Stimulated activated CD8-positive, alpha-beta memory T cell treated with anti-CD3 and anti-CD28 coated beads, Interleukin-12 subunit alpha, Interleukin-12 subunit beta, amount 100 ng/mL, for 24 hours (primary cell): Measurements from ENCODE around the gene CACNB2.
"Not testable (repeated sequence)": the region's sequence is repeated elsewhere in the genome, so short reads cannot be mapped to it uniquely, and the experiment has no call there.

Experiments
- DNase-seq: peaks from one replicate; pipeline ENCODE4 v3.0.0-alpha.2; 2020; ENCODE audit errors: extremely low read depth

CACNB2 gene

DNA sequence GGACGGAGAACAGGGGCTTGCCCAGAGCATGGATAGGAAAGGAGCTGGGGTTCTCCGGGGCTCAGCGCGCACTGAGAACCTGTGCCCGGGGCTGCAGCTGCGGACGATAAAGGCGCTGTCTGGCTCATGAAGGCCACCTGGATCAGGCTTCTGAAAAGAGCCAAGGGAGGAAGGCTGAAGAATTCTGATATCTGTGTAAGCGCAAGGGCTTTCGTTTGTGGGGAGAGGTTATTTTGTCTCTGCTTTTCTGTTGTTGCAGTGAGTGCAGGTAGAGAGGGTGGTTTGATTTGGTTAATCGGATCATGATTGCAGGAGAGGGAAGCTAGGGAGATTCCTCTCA, 260.7 kb downstream of the CACNB2 start:
- no peak for DNase-seq

DNA sequence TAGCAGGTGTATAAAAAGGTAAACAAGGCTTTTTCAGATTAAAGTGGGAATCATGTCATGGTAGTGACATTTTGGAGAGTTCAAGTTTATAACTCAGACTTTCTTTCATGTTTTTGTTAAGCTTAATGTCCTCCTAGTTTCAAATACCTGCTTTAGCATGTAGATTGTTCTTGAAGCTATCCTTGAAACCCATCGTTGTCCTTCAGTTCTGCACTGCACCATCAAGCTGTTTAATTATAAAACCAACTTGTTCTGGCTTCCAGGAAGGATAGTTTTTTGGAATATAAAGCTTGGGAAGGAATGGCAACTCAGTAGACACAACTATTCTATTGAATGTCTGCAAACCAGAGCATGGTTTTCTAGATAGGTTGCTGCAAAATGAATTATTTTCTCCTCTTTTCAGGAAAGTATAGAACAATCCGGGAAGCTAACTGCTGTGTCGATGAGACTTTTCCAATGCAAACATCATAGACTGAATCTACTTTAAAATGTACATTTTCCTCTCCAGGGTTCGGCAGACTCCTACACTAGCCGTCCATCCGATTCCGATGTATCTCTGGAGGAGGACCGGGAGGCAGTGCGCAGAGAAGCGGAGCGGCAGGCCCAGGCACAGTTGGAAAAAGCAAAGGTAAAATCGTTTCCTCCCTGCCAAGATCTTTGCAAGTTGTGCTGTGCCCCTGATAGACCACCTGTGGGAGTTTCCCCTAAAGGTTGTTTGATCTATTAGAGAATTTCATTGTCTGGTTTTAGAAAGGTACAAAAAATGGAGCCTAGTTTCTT, 261.4 kb downstream of the CACNB2 start:
- DNase-seq: no peak

DNA sequence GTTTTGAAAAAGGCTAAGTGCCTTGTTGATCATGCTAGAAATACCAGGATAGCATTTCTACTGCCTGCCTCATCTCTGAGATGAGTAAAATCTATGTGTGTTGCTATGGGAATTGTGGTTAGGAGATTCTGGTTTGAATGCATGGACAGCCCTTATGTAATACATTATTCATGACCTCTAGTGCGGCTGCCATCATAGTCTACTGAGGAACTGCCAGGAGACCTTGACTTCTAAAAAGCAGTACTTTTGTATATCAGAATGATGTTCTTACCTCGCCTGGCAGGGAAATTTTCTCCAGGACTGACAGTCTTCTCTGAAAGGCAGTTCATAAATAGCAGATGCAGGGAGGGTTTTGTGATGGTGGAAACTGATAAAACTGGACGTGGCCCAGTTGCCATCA, 262.6 kb downstream of the CACNB2 start:
- DNase-seq: no peak

DNA sequence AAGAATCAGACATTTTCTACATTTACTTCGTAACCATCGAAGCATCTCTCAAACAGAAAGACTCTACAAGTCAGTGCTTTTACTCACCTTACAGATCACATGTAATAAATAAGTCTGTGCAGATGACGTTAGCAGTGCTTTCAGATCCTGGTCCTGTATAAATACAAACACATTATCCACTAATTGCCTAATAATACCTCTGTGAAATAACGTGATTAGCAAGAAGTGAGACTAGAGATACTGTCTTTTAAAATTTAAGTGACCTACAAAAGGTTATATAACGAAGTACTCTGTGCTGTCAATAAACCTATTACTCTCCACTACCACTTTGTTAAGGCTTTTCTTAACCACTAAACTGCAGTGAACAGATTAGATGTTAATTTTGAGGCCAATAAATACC, 264.3 kb downstream of the CACNB2 start:
- no peak for DNase-seq

DNA sequence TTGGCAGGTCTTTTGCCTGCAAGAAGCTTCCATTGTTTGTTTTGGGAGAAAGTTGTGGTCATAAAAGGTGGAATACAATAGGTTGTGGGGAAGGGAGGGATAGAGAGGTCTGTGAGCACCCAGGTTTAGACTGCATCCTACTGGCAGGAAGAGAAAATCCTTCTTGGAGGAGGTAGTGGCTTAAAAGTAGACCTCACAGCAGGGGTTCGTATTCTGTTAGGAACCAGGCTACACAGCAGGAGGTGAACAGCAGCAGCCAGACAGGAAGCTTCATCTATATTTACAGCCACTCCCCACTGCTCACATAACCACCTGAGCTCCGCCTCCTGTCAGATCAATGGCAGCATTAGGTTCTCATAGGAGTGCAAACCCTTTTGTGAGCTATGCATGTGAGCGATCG, 265.9 kb downstream of the CACNB2 start:
- no peak for DNase-seq

DNA sequence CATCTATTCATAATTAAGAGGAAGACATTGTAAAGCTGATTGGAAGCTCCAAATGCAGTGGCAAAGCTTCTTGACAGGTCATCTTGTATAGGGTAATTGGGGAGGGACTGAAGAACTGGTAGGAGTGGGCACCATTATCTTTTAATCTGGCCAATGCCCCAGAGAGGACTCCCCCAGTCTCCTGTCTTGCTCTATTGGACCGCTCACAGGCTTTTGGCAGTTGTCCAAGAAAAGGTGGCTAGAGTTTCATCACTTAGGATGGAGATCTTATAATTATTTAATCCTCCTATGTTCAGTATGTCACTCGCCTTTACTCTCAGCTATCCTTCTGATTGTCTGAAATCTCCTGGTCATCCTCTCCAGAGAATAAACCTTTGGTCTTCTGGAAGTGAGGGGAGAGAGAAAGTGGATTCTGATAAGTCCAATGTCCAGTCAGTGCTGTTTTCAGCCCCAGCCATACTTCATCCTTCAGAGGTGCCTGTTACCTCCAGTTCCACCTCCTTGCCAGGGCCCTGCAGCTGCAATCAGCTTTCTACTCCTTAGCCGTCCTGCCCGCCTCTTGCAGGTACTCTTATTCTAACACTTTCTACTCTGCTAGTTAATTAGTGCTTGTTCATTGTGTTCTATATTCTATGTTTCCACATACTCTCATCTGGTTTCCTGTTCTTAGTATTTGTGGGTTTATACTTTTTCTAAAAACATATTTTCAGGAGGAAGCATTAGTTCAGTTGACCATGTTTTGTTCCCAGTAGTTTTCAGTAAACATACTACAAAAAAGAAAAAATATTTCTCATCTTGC, 269.6 kb downstream of the CACNB2 start:
- no peak for DNase-seq

DNA sequence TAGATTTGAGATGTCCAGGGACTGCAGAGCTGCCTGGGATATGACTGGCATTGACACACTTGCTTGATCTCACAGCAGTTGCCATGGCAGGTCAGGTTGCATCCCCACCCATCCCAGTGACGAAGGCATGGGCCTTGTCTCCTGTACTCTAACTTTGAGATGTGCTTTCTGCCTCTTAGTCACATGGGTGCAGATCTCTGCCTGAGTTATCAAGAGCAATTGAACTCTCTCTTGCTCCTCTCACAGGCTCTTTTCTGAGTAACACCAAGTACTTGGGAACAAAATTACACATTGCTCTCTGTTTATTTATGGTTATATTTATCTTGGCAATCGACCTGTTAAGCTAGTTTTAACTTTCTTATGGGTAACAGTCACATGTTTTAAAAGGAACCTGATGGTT, 273.8 kb downstream of the CACNB2 start:
- DNase-seq: no peak

DNA sequence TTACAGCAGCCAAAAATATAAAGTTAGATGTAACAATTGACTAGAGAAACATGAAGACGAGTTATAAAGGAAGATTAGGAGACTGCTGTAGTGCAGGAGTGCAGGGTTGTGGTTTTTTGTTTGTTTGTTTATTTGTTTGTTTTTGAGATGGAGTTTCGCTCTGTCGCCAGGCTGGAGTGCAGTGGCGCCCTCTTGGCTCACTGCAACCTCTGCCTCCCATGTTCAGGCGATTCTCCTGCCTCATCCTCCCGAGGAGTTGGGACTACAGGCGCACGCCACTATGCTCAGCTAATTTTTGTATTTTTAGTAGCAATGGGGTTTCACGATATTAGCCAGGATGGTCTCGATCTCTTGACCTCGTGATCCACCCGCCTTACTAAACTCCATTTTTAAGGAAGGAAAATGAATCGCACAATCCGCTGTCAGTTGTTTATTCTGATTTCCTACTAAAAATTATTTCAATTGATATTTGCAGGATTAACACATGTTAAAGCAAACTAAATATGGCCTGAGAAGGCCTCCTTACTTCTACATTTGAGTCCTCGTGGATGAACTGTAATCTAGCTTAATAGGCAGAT, 277.8 kb downstream of the CACNB2 start:
- DNase-seq: no peak

DNA sequence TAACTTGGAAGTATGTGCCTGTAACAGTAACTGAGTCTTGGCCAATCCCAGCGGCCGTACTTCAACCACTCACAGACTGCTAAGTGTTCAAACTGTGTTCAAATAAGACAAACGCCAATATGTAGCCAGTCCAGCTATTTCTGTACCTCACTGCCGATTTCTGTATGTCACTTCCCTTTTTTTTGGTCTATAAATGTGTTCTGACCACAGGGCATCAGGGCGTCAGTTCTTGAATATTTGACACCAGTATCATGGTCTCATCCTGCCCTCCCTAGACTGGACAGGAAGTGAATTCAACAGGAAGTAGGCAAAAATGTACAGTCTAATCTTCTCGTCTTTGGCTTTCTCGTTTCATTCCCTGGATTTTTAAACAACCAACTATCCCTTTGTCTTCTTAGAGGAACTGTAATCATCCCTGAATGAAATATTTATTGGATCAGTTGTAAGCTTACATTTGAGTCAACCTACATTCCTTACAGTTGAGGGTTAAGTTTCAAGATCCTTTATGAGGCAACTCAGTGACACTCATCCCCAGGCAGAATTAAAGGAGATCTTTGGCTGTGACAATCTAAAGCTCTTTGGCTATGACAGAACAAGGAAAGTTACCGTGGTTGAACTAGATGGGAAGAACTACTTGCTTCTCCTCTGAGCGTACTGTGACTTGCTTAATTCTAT, 278.5 kb downstream of the CACNB2 start:
- DNase-seq: no peak

DNA sequence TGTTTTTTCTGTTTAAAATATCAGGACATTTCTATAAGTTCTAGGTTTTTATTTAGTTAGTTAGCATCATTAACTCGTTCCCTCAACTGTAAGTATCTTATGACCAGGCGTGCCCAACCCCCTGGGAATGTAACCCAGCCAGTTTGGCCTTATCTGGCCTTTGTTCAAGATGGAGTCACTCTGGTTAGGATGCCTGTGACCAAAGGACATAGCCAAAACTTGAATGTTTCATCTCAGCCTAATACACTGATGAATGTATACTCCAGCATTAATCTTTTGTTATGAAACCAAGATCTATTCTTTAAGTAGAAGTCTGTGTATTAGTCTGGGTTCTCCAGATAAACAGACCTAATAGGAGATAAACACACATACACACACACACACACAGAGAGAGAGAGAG, 279.7 kb downstream of the CACNB2 start:
- DNase-seq: no peak

DNA sequence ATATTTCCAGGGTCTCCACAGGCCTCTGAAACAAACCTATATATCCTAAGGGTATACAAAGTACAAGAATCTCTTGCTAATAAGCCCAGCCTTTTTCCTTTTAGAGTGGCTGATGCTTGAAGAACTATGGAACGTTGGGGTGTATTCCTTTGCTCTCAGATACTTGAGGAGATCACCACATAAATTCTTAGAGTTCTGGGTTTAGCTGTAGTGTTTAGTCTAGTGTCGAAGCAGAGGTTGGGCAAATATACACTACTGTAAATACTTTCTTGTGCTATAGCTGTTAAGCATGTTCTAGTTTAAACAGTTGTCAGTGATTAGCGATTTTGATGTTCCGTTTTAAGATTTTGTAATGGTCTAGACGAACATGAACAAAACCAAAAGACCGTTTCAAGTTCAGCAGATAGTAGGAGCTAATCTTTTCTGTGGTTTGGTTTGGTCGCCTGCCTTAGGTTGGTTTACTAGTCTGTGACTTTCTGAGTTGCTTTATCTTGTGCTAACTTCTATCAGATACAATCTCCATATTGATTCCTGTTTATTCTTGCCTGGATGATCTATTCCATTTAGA, 281.6 kb downstream of the CACNB2 start:
- DNase-seq: no peak

DNA sequence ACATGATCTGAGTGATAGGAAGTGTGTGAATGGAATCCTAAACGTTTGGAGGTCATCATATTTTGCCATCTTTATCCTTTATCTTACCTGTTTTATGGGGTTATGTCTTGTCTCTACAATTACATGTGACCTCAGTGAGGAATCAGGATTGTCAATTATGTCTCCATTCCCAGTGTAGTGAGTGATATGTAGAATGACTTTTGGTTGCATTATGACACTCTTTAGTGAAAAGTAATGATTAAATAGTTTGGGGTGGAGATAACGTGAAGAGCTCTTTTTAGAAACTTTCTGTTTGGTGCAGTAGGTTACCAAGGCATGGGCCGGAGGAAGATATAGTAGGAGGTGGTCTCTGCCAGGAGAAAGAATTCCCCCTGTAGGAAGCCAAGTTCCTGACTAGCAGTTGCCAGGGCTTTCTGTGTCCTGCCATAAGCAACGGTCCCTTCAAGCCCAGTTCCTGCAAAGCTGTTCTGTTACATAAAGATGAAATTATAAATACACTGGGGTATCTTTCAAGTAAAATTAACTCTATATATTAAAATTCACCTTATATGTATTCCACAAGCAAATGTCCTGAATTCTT, 282.9 kb downstream of the CACNB2 start:
- DNase-seq: no peak

DNA sequence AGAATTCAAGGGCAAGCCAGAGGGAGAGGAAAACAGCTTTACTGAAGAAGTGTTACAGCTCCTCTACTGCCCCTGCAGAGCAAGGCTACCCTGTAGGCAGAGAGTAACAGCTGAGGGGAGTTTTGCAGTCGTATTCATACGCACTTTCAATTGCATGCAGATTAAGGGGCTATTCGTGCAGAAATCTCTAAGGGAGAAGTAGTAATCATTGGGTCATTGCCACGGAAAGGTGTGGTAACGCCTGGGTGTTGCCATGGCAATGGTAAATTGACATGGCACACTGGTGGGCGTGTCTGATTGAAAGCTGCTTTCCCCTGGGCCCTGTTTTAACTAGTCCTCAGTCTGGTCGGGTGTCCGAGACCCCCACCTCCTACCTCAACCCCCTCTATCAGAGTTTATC, 284.0 kb downstream of the CACNB2 start:
- no peak for DNase-seq

DNA sequence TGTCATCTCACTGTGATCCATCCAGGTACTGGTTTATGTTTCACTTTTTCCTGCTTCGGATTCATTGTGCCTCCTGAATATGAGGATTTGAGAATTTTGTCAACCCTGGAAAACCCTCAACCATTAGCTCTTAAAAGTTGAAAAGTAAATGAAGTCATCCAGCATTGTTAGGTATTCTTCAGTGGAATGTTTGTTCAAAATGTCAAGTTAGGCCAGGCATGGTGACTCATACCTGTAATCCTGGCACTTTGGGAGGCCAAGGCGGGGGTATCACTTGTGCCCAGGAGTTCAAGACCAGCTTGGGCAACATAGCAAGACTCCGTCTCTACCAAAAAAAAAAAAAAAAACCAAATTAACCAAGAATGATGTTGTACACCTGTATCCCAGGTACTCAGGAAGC, 289.1 kb downstream of the CACNB2 start:
- no peak for DNase-seq

DNA sequence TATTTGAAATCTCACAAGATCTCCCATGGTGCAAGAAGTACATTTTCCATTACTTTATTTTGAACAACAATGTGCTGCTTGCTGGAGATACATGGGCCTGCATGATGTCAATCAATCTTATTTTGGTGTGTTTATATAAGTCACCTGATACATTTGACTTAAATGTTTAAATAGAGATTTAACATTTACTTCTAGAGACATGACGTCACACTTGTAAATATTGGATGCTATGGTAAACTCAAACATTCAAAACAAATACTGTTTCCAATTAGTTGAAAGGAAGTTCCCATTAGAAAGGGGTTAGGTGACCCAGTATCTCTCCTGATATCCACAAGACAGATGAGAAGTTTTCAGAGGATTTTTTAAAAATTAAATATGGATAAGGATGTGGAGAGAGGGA, 296.7 kb downstream of the CACNB2 start:
- DNase-seq: no peak

DNA sequence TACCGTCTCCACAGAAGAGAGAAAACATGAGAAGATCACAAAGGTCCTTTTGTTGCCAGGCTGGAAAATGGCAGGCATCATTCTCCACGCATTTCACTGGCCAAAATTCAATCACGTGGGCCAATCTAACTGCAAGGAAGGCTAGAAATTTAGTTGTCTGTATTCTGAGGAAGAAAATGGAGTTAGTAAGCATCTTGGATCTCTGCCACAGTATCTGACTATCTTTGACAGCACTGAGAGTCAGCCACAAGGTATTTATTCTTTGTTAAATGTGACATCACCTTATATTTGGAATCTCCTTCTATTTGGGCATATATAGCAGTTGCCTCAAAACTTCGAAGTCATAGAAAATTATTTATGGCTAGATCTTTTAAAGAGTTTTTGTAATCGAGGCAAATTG, 297.3 kb downstream of the CACNB2 start:
- no peak for DNase-seq

DNA sequence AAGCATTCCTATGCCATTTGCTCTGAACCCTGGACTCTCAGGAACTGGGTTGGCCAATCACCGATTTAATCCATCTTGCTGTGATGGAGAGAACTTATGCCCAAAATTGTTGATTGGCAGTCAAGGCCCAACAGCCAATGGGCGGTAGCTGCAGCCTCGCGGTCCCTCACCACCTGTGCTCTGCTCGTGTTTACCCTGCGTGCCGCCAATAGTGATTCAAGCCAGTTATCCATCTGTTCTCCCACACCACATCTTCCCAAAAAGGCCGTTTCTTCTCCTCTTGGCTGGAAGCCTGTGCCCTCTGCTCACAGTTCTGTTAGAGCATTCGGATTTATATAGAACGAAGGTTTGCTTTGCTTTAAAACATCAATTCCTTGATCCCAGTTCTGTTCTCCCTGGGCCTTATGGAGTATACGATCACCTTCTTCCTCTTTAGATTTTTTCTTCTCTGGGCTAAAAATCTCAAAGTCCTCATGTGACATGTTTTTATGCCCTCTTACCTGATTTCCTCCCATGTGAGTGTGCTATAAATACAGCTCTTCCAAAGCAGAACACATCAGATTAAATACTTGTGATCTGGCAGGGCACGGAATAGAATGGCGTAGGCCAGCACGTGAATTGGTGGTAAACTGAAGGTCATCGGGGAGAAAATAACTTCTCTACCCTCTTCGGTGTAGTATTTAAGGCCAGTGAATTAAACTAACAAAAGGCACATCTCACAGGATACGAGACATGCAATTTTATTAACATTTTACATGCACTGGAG, 298.3 kb downstream of the CACNB2 start:
- no peak for DNase-seq

DNA sequence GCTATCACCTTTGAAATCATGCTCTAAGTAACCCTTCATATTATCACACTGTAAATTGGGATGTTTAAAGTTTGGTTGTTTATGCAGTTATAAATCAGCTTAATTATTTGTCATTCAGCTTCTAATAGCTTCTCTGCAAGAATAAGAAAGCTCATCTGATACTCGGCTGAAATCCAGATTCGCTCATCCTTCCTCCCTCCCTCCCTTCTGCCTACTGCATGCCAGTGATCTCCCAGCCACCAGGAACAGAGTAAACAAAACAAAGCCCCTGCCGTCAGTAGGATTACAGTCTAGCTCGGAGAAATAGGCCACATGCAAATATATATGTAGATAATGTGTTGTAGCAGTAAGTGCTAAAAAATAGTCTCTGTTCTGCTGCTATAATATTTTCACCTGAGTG, 299.4 kb downstream of the CACNB2 start:
- no peak for DNase-seq

DNA sequence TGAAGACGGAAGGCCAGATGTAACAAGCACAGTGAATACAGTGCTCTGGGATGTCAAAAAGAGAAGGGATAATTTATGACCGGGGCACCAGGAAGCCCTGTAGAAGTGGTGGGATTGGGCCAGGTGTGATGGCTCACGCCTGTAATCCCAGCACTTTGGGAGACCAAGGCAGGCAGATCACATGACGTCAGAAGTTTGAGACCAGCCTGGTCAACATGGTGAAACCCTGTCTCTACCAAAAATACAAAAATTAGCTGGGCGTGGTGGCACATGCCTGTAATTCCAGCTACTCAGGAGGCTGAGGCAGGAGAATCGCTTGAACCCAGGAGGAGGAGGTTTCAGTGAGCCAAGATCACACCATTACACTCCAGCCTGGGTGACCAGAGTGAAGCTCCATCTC, 305.4 kb downstream of the CACNB2 start:
- not testable (repeated sequence) for DNase-seq

DNA sequence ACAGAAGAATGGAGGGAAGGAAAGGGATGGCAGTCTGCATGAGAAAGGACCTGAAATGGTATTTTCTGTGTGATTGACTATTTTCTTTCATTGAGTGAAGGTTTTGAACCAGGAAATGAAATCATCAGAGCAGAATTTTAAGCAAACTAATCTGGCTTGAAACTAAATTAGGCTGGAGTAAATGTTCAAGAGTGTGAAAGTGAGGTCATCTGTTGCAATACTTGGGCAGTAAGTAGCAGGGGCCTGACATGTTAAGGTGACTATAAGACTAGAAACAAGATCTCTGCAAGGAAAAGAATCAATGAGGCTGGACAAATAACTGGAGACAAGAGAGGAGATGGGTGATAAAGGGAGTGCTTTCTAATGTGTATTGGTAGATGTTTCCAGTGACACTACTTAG, 306.0 kb downstream of the CACNB2 start:
- no peak for DNase-seq

DNA sequence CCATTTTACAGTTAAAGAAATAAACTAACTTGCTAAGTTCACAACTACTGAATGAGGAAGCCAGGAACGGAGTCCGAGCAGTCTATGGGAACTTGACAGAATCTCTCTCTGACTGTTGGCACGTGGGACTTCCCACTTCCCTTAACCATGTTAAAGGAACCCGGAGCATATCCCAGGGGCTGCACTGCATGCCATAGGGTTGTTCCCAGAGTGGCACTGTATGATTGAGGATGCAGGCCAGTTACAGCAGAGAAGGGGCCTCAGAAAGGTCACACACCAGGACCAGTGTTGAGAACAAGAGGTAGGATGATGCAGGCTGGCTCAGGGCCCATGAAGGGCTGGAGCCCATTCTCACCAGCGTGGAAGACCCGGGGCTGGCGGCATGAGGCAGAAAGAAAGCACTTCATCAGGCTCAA, 309.4 kb downstream of the CACNB2 start:
- DNase-seq: no peak
